K562 (cell line): ENCODE results near the gene CPSF4. TPM values are rescaled to one million over a fixed set of nuclear protein-coding genes. Genes with fewer than 3 reads are reported as not detected.

Source experiments
- ATF6 ChIP-seq: sonication (generic); formaldehyde crosslinking; IDR thresholded peaks from 2 replicates; pipeline ENCODE4 v1.4.0; 2020; ENCODE audit warnings: mild to moderate bottlenecking, missing genetic modification reagents
- BRF1 ChIP-seq: IDR thresholded peaks from 3 replicates; pipeline ENCODE4 v1.6.1; 2011; ENCODE audit warnings: borderline replicate concordance, mild to moderate bottlenecking; ENCODE audit not compliant: insufficient read length; ENCODE audit errors: extremely low read depth
- CHD1 ChIP-seq: fragments of 200-600 bp; sonication (generic); IDR thresholded peaks from one replicate; pipeline ENCODE4 v1.6.1; 2012; ENCODE audit warnings: mild to moderate bottlenecking, moderate library complexity, low read length, inconsistent platforms
- MAZ ChIP-seq, 2 experiments: fragments of 450-650 bp in 1 of 2; sonication (generic) in 1 of 2; formaldehyde crosslinking; IDR thresholded peaks in 1 of 2; conservative IDR thresholded peaks in 1 of 2; 2 replicates each; pipeline versions ENCODE4 v1.4.0 to v1.5.0; 2020; ENCODE audit warnings: mild to moderate bottlenecking in 1 of 2, missing genetic modification reagents in 1 of 2
- MNT ChIP-seq, 2 experiments: fragments of 450-650 bp; conservative IDR thresholded peaks; 2 replicates each; pipeline ENCODE4 v1.6.1; 2017; ENCODE audit warnings: mild to moderate bottlenecking in 2 of 2, moderate library complexity in 2 of 2
- OTX1 ChIP-seq: fragments of 450-650 bp; formaldehyde crosslinking; IDR thresholded peaks from 2 replicates; pipeline ENCODE4 v1.4.0; 2022; ENCODE audit warnings: mild to moderate bottlenecking
- POLR2AphosphoS2 ChIP-seq: IDR thresholded peaks from 2 replicates; pipeline ENCODE4 v1.6.1; 2012; ENCODE audit warnings: low read length, improper control_type of control experiment
- SETDB1 ChIP-seq: IDR thresholded peaks from one replicate; pipeline ENCODE4 v1.6.1; 2012; ENCODE audit warnings: low read length, control low read depth, inconsistent platforms
- ZBTB40 ChIP-seq, 2 experiments: fragments of 450-650 bp in 1 of 2; sonication (generic) in 1 of 2; formaldehyde crosslinking in 1 of 2; IDR thresholded peaks; 2 replicates each; pipeline versions ENCODE4 v1.7.1 to v1.9.0; 2016 to 2022; ENCODE audit warnings: inconsistent platforms in 1 of 2, mild to moderate bottlenecking in 1 of 2, missing genetic modification reagents in 1 of 2
- ZKSCAN3 ChIP-seq: fragments of 250-450 bp; sonication (Bioruptor Pico); IDR thresholded peaks from 2 replicates; pipeline ENCODE4 v1.4.0; 2020
- polyA plus RNA-seq, 8 experiments: library from polyadenylated mRNA; depleted of rRNA in 4 of 8; stranded (reverse) in 5 of 8; unstranded in 3 of 8; fragments of >200 nt; fragmentation: Nextera tagmentation in 2 of 8; fragmentation: Illumina TruSeq in 1 of 8; extraction: Ambion mirVana in 2 of 8; extraction: Trizol in 1 of 8; gene quantifications; 2 replicates each; pipeline versions ENCODE4 v1.2.1 to v1.2.3, GENCODE V29; 2011 to 2014; ENCODE audit warnings: inconsistent platforms in 1 of 8, missing spikeins in 1 of 8
- total RNA-seq, 7 experiments: library from RNA; depleted of rRNA in 6 of 7; stranded (reverse); fragments of >200 nt in 6 of 7; fragmentation: Illumina TruSeq in 2 of 7; extraction: Trizol in 2 of 7; gene quantifications; 2 replicates each; pipeline versions ENCODE4 v1.2.1 to v1.2.3, GENCODE V29; 2011 to 2021; ENCODE audit warnings: low replicate concordance in 1 of 7

Gene CPSF4
- total and polyA plus RNA-seq, 9 of the 15 experiments (the other 6 are each of a cell fraction or from before 2014, with no cell fraction given): 16.9 to 118 (median 71.7) TPM

- TF ChIP-seq BRF1: no peak
- TF ChIP-seq MNT (conservative IDR thresholded peaks at IDR 0.05): peak in 1 of 2 experiments; percentile 69
- TF ChIP-seq ZKSCAN3 (CRISPR knock-in tag): no peak
- TF ChIP-seq SETDB1: no peak
- peak; percentile 39 to 54; a peak in 2 of 4 replicates for TF ChIP-seq MAZ (CRISPR knock-in tag; conservative IDR thresholded peaks at IDR 0.05 in 1 of 2, IDR thresholded peaks at IDR 0.05 in 1 of 2)
- TF ChIP-seq OTX1 (CRISPR knock-in tag): 0 out of 2 replicates have a peak, but pooled peaks have one; percentile 17
- no peak for TF ChIP-seq CHD1
- TF ChIP-seq POLR2AphosphoS2: 0 out of 2 replicates have a peak, but pooled peaks have one; percentile 69
- 0 out of 2 replicates have a peak, but pooled peaks have one; percentile 30 for TF ChIP-seq ZBTB40 (IDR thresholded peaks at IDR 0.05)
- TF ChIP-seq ZBTB40 (CRISPR knock-in tag; IDR thresholded peaks at IDR 0.05): no peak
- no peak for TF ChIP-seq ATF6 (CRISPR knock-in tag)
Observed at GRCh38 chr7:99392659-99393354, 45.9 kb upstream of the CPSF4 start (continued).
